Activated naive CD4-positive, alpha-beta T cell (primary cell): Measurements from ENCODE around the gene TCAIM.
A peak's percentile ranks its signal among the peaks of the same experiment; 100 is the strongest.
"Not testable (repeated sequence)": the region's sequence is repeated elsewhere in the genome, so short reads cannot be mapped to it uniquely, and the experiment has no call there.

Source experiments
- DNase-seq, 4 experiments: peaks; one replicate each; lab custom pipeline; 2025; lab: John Stamatoyannopoulos, UW

The TCAIM gene

DNA sequence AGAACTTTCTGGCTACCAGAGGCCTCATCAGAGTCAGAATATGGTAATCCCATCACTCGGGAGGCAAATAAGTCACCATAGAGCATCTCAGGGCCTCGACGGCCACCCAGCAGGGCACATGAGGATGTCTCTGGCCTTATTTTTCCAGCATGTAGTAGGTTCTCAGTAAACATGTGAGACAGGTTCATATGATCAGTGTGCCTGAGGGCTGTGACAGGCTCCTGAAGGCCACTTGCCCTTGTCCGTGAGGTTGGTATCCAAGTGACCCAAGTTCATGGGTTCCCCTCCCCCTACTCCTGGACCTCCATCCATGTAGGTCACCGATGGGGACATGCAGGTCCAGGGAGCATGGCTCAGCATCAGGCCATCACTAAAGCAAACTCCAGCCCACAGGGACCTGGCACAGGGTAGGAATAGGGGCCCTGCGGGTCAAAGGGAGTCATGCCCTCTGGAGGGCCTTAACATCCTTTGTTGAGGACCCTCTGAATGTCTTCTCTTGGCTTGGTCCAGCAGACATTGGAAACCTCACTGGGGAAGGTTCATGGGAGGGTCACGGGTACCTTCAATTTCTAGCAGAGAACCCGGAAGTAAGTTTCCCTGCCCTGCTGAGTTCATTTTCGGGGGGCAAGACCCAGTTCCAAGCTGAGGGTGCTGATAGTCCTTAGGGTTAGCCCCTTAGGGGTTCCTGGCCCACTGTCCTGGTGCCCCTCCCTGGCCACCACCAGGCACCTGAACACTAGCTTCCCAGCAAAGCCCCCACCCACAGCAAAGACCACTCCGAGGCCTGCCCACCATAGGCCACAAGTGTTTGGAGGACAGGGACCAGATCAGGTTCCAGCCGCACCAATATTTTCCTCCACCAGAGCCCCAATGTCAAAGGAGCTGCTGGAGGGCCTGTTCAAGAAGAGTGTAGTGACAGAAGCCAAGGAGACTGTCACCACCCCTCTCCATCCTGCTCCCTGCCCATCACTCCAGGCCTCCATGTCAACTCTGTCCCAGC lies 77.8 kb downstream of the TCAIM start:
- no peak for DNase-seq

DNA sequence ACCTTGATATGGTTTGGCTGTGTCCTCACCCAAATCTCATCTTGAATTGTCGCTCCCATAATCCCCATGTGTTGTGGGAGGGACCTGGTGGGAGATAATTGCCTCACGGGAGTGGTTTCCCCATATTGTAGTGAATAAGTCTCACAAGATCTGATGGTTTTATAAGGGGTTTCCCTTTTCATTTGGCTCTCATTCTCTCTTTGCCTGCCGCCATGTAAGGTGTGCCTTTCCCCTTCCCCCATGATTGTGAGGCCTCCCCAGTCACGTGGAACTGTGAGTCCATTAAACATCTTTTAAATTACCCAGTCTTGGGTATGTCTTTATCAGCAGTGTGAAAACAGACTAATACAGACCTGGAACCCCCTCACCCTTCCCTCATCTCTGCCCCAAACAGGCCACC lies 79.6 kb downstream of the TCAIM start:
- not testable (repeated sequence) for DNase-seq

DNA sequence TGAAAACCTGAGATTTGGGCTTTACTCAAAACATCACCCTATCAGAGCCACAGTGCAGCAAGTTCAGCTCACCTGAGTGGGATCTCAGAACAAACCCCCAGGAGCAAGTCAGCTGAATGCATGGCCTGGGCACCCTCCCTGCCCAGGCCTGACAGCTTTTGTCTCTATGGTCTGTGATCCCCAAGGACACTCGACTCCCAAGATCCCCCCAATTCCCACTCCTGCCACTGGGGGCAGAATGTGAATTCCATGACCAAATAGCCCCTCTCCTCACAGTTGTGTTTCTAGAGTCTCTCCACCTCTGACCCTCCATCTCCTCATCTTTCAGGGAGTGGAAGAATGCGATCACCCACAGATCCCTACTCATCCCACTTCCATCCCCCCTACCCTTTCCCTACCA lies 80.0 kb downstream of the TCAIM start:
- DNase-seq: no peak

DNA sequence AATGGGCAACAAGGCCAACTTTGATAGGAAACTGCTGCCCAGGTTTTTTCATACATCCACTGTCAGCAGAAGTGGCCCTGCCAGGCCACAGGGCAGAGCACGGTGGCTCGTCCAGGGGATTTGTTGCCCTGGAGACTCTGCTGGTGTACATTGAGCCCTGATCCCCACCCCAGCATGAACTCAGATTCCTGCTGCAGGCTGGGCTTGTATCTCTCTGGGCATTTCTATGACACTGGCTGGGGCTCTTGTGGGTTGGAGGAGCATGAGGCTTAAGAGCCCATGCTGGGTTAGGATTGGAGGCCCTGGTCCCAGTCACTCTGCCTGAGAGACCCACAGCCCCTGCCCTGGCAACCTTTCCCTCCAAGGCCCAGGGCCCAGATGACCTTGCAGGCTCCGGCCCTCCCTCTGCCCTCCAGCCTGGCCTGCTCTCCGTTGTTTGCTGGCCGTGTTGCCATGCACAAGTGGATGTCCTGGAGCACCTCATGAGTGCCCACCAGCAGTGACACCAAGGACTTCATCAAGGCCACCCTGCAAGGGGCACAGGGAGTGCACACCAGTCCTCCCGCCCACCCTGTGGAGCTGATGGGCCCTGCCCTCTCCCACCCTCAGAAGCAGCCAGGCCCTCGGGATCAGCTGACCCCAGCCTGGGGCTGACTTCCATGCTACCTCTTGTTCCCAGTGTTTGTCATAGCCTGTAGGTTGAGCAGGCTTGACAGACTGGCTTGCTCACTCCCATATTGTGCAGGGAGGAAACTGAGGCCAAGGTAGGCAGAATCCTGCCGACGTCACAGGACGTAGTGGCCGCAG lies 80.8 kb downstream of the TCAIM start:
- no peak for DNase-seq

DNA sequence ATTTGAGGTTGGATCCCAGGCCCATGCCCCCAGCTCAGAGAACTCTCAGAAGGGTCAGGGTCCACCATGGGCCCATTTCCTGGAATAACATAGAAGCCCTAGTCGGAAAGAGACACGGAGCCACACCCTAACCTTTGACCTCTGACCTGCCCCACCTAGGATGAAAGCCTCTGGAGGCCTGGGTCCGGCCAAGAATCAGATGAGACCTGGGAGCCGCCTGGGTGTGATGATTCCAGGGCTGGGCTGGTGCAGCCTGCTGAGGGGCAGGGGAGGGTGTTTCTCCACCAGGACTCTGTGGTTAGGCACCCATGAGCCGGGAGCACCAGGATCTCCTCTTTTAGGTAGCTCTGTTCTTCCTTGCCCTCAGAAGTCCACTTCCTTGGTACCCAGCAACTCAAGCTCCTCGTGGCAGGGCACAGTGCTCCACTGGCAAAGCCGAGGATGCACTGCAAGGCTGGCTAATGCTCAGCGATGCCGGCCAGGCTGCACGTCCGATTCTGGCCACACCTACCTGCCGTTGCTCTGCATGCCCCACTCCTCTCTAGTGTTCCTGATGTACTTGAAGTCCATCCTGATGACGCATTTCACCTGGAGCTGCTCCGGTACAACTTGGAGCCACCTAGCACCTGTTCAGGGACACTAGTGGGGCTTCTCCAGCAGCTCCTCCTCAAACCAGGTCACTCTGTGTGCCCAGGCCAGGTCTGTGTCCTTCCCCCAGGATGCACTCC lies 81.5 kb downstream of the TCAIM start:
- DNase-seq: no peak

DNA sequence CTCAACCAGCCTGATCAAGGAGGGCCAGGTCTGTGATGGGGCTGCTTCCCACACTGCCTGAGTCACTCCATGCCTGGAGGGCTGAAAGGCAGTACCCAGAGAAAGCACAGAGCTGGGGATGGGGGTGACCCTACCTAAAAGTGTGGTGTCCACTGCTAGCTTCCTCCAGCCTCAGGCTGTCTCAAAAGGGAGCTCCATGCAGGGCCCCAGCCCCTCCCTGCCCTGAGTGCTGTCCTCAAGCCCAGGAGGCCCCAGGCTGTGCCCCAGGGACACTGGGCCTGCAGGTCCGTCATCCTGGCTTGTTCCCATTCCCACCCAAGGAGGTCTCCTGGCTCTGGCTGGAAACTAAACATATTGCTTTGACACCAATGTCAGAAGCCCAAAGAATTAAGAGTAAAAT lies 82.1 kb downstream of the TCAIM start:
- no peak for DNase-seq

DNA sequence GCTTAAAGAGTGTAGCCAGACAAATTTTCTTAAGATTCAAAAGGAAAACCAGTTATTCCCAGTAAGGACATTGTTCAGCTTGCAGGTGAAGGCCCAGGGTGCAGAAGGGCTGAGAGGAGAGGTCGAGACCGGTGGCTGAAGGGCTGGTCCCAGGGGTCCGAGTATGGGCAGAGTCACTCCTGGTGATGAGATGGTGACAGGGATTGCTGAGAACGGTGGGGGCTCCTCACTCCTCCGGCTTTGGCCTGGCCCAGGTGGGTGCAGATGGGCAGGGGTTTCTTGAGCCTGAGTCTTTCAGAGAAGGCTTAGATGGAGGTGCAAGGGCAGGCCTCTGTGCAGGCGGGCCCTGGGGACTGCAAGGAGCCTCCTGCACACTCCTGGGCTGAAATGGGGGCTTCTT lies 82.7 kb downstream of the TCAIM start:
- no peak for DNase-seq

DNA sequence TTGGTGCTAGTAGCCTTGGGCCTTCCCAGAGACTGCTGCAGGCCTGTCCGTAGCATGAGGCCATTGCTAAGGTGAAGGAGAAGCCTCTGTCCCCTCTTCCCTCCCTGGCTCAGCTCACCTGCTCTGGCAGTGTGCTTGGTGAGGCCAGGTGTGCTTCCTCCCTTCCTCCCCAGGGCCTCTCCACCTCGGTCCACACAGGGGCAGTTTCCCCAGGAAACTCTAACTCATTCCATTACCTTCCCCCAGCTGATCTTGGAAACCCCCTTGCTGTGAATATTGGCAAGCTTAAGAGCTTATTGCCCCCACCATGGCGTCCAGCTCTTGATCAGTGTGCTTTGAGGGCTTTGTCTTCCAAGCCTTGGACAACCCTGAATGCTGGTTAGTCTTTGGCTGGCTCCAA lies 86.2 kb downstream of the TCAIM start:
- no peak for DNase-seq

DNA sequence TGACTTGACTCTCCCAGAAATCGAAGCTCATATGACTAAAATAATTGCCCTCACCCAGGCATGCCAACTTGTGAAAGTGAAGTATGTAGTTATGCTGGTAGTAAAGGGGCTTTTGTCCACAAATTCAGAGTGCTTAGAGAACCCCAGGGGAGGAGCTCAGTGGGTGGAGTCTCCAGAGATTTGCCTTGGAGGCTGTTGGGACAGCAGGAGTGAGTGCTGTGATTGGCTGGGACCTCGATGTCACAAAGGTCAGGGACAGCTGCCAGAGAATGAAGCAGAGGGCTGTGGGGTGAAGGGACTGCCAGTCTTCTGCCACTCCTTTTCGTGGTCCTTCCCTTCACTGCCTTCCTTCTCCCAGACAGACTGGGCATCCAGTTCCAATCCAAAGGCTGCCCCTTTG lies 89.1 kb downstream of the TCAIM start:
- DNase-seq: no peak

DNA sequence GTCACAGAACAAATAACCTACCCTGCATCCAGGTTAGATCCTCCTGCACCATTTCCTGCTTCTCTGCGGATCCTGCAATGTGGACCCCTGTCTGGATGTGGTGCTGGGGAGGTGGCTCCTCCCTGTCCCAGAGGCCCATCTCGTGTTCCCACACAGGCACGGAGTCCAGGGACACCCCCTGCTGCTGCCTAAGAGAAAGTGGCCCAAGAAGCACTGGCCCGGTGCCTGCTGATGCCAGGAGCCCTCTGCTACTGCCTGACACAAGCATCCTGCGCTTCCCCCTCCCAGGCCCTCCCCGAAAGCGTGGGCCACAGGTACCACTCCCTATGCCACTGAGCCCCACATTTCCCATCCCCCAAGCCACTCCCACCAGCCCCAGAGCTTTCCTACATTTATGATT lies 90.3 kb downstream of the TCAIM start:
- no peak for DNase-seq

DNA sequence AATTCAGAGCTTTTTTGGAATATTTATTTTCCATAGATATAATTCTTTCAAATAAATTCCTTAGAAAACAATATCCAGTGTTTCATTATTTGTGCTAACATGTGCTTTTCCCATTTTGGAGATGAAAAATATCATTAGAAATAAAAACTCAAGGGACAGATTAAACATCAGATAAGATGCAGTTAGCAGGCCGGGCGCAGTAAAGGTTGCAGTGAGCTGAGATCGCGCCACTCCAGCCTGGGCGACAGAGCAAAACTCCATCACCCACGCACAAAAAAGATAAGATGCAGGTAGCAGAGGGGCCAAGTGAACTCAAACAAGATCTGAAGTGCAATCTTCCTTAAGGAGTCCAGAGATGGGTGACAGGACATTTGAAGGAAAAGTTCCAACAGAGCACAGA lies 90.9 kb downstream of the TCAIM start:
- no peak for DNase-seq

DNA sequence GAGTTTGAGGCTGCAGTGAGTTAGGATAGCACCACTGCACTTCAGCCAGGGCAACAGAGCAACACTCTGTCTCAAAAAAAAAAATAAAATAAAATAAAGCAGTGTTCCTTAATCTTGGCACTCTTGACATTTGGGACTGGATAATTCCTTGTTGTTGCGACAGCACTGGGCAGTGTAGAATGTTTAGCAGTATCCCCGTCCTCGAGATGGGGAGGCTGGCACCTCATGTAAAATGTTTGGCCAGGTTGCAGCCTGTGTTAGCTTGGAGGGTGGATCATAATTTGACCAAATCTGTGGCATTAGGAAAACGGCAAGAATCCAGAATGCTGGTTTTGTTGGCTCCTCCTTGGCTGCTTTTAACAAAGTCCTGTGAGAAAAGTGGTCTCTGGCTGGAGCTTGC lies 91.9 kb downstream of the TCAIM start:
- DNase-seq: no peak

DNA sequence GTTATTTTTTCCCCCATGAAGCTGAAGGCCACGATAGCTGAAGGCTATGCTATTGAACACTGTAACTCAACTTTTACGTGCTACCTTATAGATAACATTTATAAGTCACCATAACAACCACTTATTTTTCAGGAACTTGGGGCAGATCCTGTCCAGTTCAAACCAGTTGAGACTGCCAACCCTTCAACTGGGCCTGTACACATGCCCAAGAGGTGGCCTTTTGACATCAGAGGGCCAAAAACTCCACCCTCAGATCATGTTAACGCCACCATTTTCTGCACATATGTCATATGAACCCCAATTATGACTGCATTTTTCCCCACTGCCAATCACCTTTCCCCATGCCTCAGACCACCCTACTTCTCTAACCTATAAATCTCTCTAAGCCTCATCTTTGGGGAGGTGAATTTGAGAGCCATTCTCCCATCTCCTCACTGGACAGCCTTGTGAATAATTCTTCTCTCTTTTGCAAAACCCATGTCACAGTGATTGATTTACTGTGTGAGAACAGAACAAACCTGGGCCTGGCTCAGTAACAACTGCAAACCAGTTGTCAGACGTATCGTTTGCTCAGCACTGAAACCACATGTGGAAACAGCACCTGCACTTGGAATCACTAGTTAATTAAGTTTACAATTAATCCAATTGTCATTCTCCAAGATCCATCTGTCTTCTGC lies 96.4 kb downstream of the TCAIM start:
- DNase-seq: no peak

DNA sequence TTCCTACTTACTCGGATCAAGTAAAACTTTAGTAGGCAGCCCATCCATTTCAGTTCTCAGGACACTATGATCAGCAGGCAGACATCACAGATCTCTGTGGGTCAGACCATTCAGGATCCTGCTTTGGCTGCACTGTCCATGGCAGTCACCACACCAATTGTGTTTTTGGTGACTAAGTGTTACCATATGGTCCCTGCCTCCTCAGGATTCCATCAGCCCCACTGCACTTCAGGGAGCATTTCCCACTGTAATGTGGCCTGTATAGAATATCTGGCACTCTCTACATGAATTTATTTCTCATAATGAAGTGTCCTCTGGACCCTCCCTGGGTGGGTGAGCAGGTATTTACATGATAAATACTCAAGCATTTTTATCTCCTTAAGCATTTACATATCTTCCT lies 97.6 kb downstream of the TCAIM start:
- no peak for DNase-seq

DNA sequence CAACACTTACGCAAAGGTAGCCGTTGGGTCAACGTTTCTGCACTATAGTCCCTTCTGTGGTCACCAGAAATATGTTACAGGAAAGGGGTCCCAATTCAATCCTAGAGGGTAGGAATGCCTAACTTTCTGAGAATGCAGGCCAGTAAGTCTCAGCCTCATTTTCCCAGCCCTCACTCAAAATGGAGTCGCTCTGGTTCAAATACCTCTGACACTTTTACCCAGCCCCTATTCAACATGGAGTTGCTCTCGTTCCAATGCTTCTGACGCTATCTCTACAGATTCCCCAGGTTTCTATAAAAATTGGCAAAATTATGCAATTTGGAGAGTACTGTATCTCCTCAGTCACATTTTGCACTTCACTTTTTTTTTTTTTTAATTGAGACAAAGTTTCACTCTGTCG lies 99.2 kb downstream of the TCAIM start:
- no peak for DNase-seq

DNA sequence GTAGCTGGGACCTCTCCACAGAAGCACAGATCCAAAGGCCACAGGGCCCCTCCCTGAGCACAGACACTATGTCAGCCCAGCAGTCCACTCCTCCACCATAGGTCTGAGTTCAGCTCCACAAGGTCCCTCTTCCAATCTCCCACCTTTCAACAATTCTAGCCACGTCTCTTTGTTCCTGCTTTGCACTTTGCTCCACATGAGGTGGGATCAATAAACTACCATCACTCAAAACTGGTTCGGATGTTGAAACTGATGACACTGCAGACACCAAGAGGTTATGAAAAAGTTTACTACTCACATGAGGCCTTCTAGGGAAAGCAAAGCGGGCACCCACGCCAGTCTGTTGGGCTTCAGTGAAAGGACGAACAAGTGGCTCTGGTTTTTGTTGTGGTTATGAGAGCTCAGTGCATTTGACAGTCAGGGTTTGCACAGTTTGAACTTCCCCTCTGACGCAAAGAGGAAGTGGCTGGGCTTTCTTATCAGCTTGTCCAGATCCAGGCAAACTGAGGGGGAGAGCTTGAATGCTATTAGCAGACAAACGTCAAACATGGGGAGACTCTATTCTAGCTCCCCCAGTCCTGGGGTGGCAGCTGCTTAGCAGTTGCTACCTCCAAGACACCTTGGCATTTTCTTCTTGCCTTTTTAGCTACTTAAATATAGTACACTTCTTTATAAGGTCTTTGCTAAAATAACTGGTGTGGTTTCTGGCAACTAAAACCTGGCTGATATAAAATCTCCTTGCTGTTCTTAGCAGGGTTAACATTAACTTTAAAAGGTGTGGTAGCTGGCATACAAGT lies 101.1 kb downstream of the TCAIM start:
- DNase-seq: peak in 2 of 4 experiments; percentile 5 to 14

DNA sequence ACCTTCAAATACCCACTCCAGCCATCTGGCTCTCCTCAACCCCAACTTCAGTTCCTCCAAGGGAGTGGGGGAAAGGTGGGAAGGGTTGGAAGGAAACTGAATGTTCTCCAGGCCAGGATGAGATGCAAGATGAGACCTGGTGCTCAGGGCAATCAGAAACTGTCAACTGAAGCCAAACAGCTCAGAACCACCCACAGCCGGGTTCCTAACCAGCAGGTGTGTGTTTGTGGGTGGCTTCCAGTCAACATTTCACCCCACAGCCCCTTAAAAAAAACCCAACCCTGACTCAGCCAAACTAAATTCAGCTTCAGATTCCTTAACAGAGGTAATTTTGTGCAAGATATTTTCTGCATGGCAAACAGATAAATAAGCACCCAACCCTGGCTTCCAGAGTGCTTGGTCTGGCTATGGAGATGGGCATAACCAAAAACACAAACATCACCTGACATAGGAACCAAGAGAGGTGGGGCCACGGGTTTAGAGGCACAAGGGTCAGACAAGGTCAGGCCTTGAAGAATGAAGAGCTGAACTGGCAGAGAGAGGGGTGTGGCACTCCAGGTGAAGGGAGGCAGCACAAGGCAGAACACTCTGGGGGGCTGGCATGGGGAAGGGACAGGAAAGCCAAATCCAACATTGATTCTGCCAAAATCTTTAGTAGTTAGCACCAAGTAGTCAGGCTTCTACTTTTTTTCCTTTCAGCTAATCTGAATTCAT lies 104.2 kb downstream of the TCAIM start:
- no peak for DNase-seq

DNA sequence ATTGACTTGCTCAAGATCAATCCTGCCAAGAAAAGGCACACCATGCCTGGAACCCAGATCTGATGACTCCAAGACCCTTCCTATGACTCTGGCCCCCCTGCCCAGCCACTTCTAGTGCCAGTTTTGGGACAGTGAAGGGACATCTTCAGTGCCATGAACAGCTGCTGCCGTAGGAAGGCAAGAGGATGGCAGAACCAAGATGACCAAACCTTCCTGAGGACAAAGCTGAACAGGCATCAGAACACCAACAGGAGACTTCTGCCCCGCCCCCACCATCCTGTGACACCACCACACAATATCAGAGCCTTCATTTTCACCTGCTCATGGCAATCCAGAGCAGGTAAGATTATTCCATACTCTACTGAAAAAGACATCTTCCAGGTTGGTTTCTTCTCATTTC lies 105.9 kb downstream of the TCAIM start:
- no peak for DNase-seq

DNA sequence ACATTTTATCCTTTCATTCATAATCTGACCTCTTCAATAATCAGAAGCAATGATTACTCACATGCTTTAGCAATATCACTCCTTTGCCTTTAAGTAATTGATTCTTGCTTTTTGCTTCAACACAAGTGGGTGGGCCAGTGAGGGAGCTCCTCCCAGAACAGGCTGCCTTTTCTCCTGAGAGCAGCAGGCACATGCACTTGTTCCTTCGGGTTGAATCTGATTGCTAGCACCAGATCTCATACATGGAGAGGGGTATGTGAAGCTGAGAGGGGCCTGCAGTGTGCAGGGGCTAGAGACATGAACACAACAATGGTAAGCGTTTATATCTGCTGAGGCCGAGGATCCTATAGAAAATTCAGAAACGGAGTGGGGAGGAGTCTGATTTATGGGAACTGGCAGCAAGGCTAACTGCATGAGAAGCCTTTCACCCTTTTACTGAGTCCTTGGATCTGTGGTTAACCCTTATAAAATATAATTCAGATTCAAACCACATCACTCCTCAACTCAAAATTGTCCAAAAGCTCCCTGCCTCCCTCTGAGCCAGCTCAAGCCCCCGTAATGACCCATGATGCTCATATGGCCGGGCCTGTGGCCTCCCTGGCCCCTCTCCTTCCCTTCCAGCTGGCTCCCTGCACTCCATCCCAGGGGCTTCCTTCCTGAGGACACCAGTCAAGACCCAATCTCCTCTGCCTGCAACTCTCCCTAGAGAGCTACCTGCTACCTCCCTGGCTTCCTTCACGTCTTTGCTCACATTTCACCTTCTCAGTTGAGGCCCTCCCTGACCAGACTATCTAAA lies 106.5 kb downstream of the TCAIM start:
- no peak for DNase-seq

DNA sequence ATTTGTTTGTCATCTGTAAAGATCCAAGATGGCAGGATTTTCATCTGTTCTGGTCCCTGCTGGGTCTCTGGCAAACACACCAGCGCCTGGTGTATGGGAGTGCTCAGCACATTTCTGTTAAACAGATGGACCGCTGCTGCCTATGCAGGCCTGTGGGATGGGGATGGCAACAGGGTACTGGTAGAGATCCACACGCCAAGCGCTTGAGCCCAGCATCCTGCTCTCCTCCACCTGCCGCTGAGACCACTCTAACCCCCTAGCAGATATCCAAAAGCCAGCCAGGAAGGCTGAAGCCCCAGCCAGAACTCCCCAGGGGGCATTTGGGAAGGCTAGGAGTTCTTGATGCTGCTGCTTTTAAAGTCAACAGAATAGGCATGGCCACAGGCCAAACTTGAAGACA lies 107.2 kb downstream of the TCAIM start:
- DNase-seq: no peak
